SK-N-MC (cell line): ENCODE measurements around the gene AMPD2.
"Not testable (repeated sequence)": the region's sequence is repeated elsewhere in the genome, so short reads cannot be mapped to it uniquely, and the experiment has no call there.

Experiments
- DNase-seq: peaks from one replicate; pipeline ENCODE4 v3.0.0-alpha.2; 2011; ENCODE audit warnings: low read depth, low spot score
- H3K27ac ChIP-seq: fragments of 200-600 bp; sonication (generic); 2 replicates; pipeline ENCODE4 v1.5.1; 2016; ENCODE audit warnings: mixed run types
- H3K36me3 ChIP-seq: fragments of 200-600 bp; sonication (generic); 2 replicates; pipeline ENCODE4 v1.6.1; 2017; ENCODE audit warnings: antibody characterized with exemption, low read length, mixed read lengths; ENCODE audit not compliant: insufficient read depth
- H3K4me3 ChIP-seq: fragments of 200-600 bp; sonication (generic); 2 replicates; pipeline ENCODE4 v1.5.1; 2016
- H3K9ac ChIP-seq: fragments of 200-600 bp; sonication (generic); 2 replicates; pipeline ENCODE4 v1.8.0; 2017; ENCODE audit warnings: mixed run types, mixed read lengths; ENCODE audit not compliant: insufficient read length
- H3K9me3 ChIP-seq: fragments of 200-600 bp; sonication (generic); 2 replicates; pipeline ENCODE4 v1.6.1; 2017; ENCODE audit warnings: low read depth, mild to moderate bottlenecking, antibody characterized with exemption, low read length, moderate library complexity, mixed read lengths
- EZH2 ChIP-seq: fragments of 200-600 bp; sonication (generic); IDR thresholded peaks from one replicate; pipeline ENCODE4 v1.6.1; 2017; ENCODE audit warnings: antibody characterized with exemption
- FOXP2 ChIP-seq: optimal IDR thresholded peaks from 2 replicates; pipeline ENCODE3; 2011; ENCODE audit warnings: mild to moderate bottlenecking, moderate library complexity; ENCODE audit not compliant: insufficient read depth; ENCODE audit errors: extremely low read length, control extremely low read depth
- POLR2AphosphoS5 ChIP-seq: IDR thresholded peaks from 2 replicates; pipeline ENCODE4 v1.6.1; 2012; ENCODE audit warnings: mild to moderate bottlenecking, low read depth, low read length, borderline replicate concordance

The AMPD2 gene

DNA sequence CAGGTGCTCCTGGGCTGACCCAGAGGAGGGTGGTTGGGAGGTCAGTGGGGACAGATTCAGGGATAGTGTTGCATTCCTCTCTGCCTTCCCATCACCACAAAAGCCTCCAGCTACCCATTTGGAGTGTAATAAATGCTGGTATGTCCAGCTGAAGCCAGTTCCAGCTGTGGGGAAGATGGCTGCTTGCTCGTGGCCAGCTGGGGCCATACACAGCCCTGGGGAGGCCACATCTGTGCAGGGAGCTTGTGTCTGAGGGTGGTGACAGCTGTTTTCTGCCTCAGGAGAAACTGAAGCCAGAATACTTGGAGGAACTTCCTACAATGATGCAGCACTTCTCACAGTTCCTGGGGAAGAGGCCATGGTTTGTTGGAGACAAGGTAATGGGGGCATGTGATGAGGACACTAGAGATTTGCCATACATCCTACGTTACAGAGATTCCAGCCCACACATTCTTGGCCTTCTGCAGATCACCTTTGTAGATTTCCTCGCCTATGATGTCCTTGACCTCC lies 39.0 kb downstream of the AMPD2 start:
- Histone ChIP-seq H3K9me3 (no peaks in the 10 kb centered on the region), H3K36me3 (no peaks in the 10 kb centered on the region), H3K9ac (no peak overlapping the region), H3K4me3 (no peak overlapping the region), H3K27ac (0 out of 2 replicates have a peak overlapping the region, but pooled peaks have one; percentile 31)
- no peak for DNase-seq
- TF ChIP-seq EZH2, result no peak
- TF ChIP-seq FOXP2, result no peak
- no peak for TF ChIP-seq POLR2AphosphoS5

DNA sequence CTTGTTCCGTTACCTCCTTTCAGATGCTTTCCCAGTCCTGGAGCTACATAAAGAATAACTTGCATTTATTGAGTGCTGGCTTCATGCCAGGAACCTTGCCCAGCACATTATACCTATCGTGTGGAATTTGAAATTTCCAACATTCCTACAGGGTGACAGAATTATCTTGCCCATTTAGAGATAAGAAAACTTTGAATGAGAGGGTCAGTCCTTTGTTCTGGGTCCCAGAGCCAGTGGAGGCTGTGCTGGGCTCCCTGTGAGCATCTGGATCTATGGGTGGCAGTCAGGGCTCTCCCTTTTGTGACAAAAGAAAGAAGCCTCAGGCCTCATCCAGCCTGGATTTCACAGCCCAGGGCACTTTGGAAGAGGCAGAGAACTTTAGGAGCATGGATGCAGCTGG lies 39.5 kb downstream of the AMPD2 start:
- DNase-seq, result no peak
- no peak overlapping the region for H3K9ac ChIP-seq
- TF ChIP-seq FOXP2 (no peak), POLR2AphosphoS5 (no peak), EZH2 (no peak)
- H3K27ac ChIP-seq, result no peak overlapping the region
- H3K9me3 ChIP-seq, result no peaks in the 10 kb centered on the region
- H3K36me3 ChIP-seq, result no peaks in the 10 kb centered on the region
- H3K4me3 ChIP-seq, result no peak overlapping the region

GRCh38 chr1:109659997-109660690 lies 40.5 kb downstream of the AMPD2 start:
- TF ChIP-seq FOXP2, result no peak
- TF ChIP-seq POLR2AphosphoS5, result no peak
- TF ChIP-seq EZH2, result no peak
- no peaks in the 10 kb centered on the region for H3K36me3 ChIP-seq
- DNase-seq, result no peak
- H3K27ac ChIP-seq, result no peak overlapping the region
- H3K9ac ChIP-seq, result no peak overlapping the region
- H3K9me3 ChIP-seq, result no peaks in the 10 kb centered on the region
- H3K4me3 ChIP-seq, result no peak overlapping the region

GRCh38 chr1:109660691-109661026 lies 41.0 kb downstream of the AMPD2 start:
- not testable (repeated sequence) for H3K27ac ChIP-seq, H3K4me3 ChIP-seq, H3K36me3 ChIP-seq, H3K9ac ChIP-seq, DNase-seq, H3K9me3 ChIP-seq

GRCh38 chr1:109661391-109661790 lies 41.8 kb downstream of the AMPD2 start:
- Histone ChIP-seq H3K4me3 (no peak overlapping the region), H3K27ac (no peak overlapping the region), H3K9me3 (no peaks in the 10 kb centered on the region), H3K36me3 (no peaks in the 10 kb centered on the region), H3K9ac (no peak overlapping the region)
- TF ChIP-seq EZH2 (no peak), POLR2AphosphoS5 (no peak), FOXP2 (no peak)
- no peak for DNase-seq

DNA sequence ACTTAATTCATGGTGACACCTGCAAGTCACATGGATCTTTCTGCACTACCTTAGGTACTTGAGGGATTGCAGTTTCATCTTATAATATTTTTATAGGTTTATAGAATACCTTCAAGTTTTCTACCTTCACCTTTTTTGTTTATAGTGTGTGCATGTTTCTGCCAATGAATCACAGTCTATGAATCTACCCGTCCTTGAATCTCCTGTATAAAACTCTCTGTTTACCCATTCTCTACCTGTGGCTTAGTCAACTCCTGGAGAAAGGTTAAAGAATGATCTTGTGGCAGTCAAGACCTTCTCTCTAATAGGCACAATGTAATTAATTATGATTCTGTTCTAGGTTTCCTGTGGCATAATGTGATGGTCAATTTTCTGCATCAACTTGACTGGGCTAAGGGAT lies 45.0 kb downstream of the AMPD2 start:
- Histone ChIP-seq H3K9ac (no peak overlapping the region), H3K27ac (no peak overlapping the region), H3K4me3 (no peak overlapping the region), H3K36me3 (peaks cover 2% of the 10 kb centered on the region; the same call in 1 of the 2 replicates), H3K9me3 (no peaks in the 10 kb centered on the region)
- TF ChIP-seq EZH2, result no peak
- DNase-seq, result no peak

DNA sequence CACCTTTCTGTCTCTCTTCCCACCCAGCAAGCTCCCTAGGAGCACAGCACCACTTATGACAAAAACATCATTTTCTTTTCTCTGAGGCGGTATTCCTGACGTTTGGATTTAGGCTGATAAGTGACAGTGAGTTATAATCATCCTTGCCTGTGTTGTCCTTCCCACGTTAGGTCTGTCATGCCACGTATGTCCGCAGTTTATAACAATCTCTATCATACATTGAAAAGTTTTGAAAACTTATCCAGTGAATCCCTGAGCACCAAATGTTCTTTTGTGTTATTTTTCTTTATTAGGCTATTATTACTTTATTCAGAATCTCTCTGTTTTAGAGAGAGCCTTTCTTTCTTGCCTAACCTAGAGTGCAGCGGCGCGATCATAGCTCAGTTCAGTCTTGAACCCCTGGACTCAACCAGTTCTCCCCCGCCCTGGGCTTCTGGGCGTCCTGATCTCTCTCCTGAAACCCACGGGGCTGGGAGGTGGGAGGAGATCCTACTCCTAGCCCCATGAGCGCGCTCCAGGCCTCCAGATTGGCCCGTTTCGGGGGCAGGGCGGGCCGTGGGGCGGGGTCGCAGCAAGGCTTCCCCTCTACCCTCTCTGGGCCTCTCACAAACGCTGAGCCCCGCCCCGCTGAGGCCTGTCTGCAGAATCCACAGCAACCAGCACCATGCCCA lies 48.0 kb downstream of the AMPD2 start, which contains the start of gene GSTM2:
Gene GSTM2, plus strand, starts transcription at position 606 of the 671 bp plus-strand sequence. Its CDS starts 59 bp downstream, at position 665.
- TF ChIP-seq POLR2AphosphoS5, result peak; percentile 70
- peak; percentile 34 for TF ChIP-seq FOXP2
- TF ChIP-seq EZH2, result no peak
- DNase-seq, result peak; percentile 51
- H3K9ac ChIP-seq, result peak within 1 kb of the TSS; percentile 78
- no peaks in the 10 kb centered on the region for H3K9me3 ChIP-seq
- H3K36me3 ChIP-seq, result peaks cover 15% of the 10 kb centered on the region; the same call in 1 of the 2 replicates
- H3K4me3 ChIP-seq, result peak within 1 kb of the TSS; percentile 82
- H3K27ac ChIP-seq, result peak within 1 kb of the TSS; percentile 71; the same call in 1 of the 2 replicates

DNA sequence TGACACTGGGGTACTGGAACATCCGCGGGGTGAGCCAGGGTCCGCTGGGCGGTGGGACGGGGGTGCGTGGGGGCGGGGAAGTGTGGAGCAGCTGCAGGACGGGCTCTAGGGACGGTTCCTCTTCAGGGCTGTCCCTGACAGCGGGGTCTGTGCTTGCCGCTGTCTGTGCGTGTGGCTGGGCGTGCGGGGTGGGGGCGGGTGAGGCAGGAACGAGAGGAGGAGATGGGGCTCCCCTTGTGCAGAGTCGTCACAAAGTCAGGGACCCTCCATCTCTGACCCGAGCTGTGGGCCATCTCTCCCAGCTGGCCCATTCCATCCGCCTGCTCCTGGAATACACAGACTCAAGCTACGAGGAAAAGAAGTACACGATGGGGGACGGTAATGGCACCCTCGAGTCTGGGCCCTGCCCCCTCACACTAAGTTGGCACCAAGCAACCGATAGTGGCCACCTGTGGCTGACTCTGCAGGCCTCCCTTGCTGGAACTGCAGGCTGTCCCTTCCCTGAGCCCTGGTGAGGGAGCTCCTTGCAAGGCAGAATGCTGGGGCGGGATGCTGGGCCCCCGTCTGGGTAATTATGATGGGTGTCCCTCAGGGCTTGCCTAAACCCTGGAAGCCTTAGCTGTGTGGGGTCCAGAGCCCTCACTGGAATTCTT lies 48.6 kb downstream of the AMPD2 start:
- Histone ChIP-seq H3K9ac (peak overlapping the region; percentile 51), H3K27ac (no peak overlapping the region), H3K36me3 (peaks cover 15% of the 10 kb centered on the region; the same call in 1 of the 2 replicates), H3K4me3 (peak overlapping the region; percentile 82), H3K9me3 (no peaks in the 10 kb centered on the region)
- DNase-seq, result no peak
- TF ChIP-seq EZH2 (no peak), FOXP2 (no peak), POLR2AphosphoS5 (no peak)
